Tongue (tissue), 2 donors: Measurements from ENCODE around the gene CCDC59. TPM values are rescaled to one million over a fixed set of nuclear protein-coding genes. Genes with fewer than 3 reads are reported as not detected.
"Not testable (repeated sequence)": the region's sequence is repeated elsewhere in the genome, so short reads cannot be mapped to it uniquely, and the experiment has no call there.

Experiments used
- DNase-seq: peaks from one replicate; pipeline ENCODE4 v3.0.0-alpha.2; 2015
- total RNA-seq: library from RNA; depleted of rRNA; stranded (reverse); fragments of >200 nt; gene quantifications from one replicate; pipeline ENCODE4 v1.2.3, GENCODE V29; 2014

CCDC59 gene, protein sequence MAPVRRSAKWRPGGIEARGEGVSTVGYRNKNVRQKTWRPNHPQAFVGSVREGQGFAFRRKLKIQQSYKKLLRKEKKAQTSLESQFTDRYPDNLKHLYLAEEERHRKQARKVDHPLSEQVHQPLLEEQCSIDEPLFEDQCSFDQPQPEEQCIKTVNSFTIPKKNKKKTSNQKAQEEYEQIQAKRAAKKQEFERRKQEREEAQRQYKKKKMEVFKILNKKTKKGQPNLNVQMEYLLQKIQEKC
- 49.1 TPM for total RNA-seq

GRCh38 chr12:82358200-82359114 lies at the start of gene CCDC59, which contains the start of gene METTL25:
CCDC59 (minus strand) TSS chr12:82358387; CDS start chr12:82358376, 11 bp downstream.
METTL25 (plus strand) TSS chr12:82358529; CDS start chr12:82358566, 37 bp downstream.
- DNase-seq, result peak; percentile 99

- DNase-seq, result no peak
These were observed 49.3 kb upstream of the CCDC59 start for GRCh38 chr12:82407481-82407880.

DNA sequence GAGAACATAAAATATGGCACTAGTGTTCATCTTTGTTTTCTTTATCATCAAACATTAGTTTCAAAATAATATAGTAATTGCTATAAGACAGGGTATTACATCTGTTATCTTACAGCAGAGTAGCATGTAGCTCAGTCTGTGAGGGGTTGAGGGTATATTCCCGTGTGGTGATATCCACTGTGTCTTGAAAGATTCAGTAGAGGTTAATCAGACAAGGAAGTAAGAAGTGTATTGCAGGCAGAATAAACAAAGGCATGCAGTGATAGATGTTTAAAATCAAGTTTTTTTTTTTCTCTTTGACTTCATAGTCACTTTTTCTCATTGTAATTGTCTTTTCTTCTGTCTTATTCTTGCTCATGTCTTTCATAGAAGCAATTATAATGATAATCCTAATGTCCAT lies 48.5 kb upstream of the CCDC59 start:
- no peak for DNase-seq

GRCh38 chr12:82400819-82401218 lies 42.6 kb upstream of the CCDC59 start:
- no peak for DNase-seq

DNA sequence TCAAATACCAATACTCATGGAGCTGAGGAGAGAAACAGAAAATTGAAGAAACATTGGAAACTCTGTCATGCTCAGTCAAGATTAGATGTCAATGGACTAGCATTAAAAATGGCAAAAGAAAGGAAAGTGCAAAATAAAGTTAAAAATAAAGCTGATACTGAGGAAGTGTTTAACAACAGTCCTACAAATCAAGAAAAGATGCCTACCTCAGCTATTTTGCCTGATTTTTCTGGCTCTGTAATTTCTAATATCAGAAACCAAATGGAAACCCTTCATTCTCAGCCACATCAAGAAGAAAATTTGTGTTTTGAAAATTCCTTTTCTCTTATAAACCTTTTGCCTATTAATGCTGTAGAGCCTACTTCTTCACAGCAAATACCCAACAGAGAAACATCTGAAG lies 40.7 kb upstream of the CCDC59 start:
- DNase-seq, result no peak

DNA sequence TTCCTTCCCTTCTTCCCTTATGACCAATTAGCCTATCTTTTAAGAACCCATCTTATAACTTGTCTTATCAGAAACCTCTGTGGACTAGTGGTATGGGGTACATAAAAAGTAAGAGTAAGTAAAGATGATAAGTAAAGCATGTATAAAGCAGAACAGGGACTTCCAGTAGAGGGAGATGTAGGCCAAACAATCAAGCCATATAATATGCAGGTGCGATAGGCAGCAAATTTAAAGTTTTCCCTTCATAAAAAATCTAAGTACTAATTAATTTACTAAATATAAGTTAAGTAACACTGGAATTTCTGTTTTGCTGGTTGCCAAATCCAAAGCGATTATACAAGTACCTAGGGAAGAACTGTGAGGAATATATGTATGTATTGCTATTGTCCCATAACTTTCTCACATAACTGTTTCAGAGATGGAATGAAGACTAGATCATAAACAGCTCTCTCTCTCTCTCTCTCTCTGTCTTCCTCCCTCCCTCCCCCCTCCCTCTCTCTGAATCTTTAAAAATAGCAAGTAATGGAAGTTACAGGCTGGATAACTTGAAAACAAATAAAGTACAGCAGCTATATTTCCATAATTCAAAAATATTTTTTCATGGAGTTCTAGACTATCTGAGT lies 25.9 kb upstream of the CCDC59 start:
- DNase-seq, result peak; percentile 65

DNA sequence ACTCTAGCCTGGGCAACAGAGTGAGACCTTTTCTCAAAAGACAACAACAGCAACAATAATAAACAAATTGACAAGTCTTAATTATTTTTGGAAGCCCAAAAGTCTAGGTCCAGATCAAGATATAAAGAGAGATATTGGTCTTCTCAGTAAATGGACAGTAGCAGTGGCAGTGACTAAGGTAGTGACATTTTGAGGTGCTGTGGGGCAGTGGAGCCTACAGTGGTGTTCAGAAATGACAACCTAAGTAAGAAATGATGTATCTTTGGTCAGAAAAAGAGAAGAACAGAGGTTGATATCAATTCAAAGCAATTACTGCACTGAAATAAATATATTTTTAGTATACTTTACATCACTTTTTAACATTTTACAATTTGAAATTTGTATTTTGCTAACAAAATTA lies 20.8 kb upstream of the CCDC59 start:
- no peak for DNase-seq

DNA sequence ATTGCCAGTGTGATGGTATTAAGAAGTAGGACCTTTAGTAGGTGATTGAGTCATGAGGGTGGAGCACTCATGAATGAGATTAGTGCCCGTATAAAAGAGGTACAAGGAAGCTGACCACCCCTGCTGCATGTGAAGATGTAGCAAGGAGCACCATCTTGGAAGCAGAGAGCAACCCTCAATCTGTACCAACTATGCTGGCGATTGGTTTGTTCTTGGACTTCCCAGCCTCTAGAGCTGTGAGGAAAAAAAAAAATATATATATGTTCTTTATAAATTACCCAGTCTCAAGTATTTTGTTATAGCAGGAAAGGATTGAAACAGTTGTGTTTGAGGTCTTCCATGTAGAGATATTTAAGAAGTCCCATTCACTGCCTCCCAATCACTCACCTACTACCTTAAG lies 17.0 kb upstream of the CCDC59 start:
- DNase-seq, result no peak

DNA sequence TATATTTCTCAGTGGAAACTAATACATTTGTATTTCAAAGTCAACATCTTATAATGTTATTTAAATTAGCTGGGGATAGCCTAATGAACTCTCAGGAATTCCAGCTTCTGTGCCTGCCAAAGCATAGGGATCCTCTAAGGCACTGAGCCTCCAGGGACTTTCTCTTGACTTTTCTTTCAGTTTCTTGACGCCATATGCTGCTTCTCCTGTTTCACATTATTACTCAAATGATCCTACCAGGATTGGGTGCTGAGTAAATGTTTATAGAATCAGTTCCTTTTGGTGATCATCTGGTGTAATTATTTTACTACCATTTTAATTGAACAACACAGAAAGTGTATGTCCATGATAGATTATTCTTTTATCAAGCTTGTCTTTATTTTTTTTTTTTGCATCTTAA lies 8.0 kb upstream of the CCDC59 start:
- DNase-seq, result no peak

GRCh38 chr12:82363990-82364389 lies 5.8 kb upstream of the CCDC59 start:
- no peak for DNase-seq

- no peak for DNase-seq
These were observed 3.3 kb upstream of the CCDC59 start for GRCh38 chr12:82361461-82361915.

- DNase-seq, result not testable (repeated sequence)
These were observed 2.6 kb upstream of the CCDC59 start for GRCh38 chr12:82360834-82361233.

GRCh38 chr12:82359115-82359478 lies 910 bp upstream of the CCDC59 start:
- no peak for DNase-seq

DNA sequence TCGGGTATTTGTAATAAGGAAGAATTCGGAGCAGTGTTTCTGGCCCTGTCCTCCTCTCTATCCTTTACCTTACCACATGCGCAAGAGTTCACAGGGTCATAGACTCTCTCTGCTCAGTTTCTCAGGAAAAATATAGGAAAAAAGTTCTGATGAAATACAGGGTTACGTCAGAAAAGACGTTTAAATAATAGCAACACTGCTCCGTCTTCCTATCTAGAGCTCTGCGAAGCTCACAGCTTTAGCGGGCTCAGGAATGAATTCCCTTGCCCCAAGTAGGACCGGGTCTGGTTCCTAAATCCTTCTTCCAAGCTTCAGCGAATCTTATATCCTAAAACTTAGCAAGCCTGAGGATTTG lies 365 bp downstream of the CCDC59 start:
- DNase-seq, result no peak

DNA sequence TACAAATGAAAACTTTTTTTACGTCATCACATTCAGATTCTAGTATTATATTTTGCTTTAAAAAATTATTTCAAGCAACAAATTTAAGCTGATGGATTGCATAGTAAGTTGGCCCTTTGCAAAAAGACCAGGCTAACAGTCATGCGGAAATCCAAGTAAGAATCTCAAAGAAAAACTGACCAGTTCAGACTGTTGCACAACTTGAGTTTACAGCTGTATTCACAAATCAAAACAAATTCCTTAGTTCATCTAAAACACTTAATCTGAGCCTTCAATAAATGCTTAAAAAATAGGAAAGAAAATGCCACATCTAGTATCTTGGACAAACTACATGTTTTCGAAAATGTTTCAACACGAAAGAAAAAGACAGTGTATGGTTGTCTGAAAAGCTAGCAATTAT lies 847 bp downstream of the CCDC59 start:
- DNase-seq, result peak; percentile 4

GRCh38 chr12:82351390-82351789 lies 6.8 kb downstream of the CCDC59 start:
- no peak for DNase-seq

DNA sequence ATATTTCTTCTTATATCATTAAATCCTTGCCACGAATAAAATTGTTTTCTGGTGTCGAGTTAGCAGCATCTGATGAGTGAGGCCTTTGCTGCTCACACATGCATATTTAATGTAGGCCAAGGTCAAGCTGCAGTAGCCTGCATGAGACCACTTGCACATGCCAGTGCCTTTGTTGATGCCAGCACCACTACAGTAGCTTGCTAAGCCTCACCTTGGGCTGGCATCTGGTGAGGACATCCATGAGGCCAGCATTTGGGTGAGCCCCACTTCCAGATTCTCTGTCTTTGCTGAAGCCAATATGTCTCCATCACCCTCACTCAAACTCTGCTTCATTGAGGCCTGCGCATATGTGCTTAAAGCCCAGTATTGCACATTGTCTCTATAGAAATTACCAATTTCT lies 8.0 kb downstream of the CCDC59 start:
- DNase-seq, result no peak

GRCh38 chr12:82329508-82329907 lies 28.7 kb downstream of the CCDC59 start:
- DNase-seq, result no peak

- DNase-seq, result no peak
These were observed 30.3 kb downstream of the CCDC59 start for GRCh38 chr12:82327861-82328260.

GRCh38 chr12:82326905-82327503 lies 31.2 kb downstream of the CCDC59 start:
- peak; percentile 47 for DNase-seq

- DNase-seq, result no peak
These were observed 32.4 kb downstream of the CCDC59 start for GRCh38 chr12:82325540-82326336.

GRCh38 chr12:82319276-82319675 lies 38.9 kb downstream of the CCDC59 start:
- DNase-seq, result no peak
